ENCODE data around the gene HOTAIR. TPM values are rescaled to one million over a fixed set of nuclear protein-coding genes. Genes with fewer than 3 reads are reported as not detected.

HOTAIR gene
- total RNA-seq, 6 donors from 2014 or later, result not detected

GRCh38 chr12:53949631-53950436, 24.9 kb downstream of the HOTAIR start:
- peak in 1 of 2 donors; percentile 20 for ATAC-seq (ENCODE audit: low FRiP score in 2 of 2)
- Histone ChIP-seq H3K9me3 (no peaks in the 10 kb centered on the region), H3K27ac (no peak overlapping the region), H3K4me1 (peaks cover 0 to 22% (median 1%) of the 10 kb centered on the region in 4 donors), H3K27me3 (peaks cover 1 to 82% (median 40%) of the 10 kb centered on the region in 4 donors), H3K36me3 (no peaks in the 10 kb centered on the region), H3K4me3 (no peak overlapping the region)
- TF ChIP-seq POLR2AphosphoS5 (IDR thresholded peaks at IDR 0.05), result no peak
- no peak for TF ChIP-seq EP300 (IDR thresholded peaks at IDR 0.05)
- TF ChIP-seq CTCF (IDR thresholded peaks at IDR 0.05), result no peak
- TF ChIP-seq POLR2A (IDR thresholded peaks at IDR 0.05), result no peak
- WGBS, 2 donors, result 5 to 6% methylated on average over 23 to 33 of the region's 34 CpGs
- peak in 1 of 2 donors; percentile 70 for DNase-seq

GRCh38 chr12:53948650-53949593, 25.8 kb downstream of the HOTAIR start:
- Histone ChIP-seq H3K27me3 (peaks cover 1 to 81% (median 37%) of the 10 kb centered on the region in 4 donors), H3K36me3 (no peaks in the 10 kb centered on the region), H3K27ac (no peak overlapping the region), H3K4me3 (no peak overlapping the region), H3K9me3 (no peaks in the 10 kb centered on the region), H3K4me1 (peaks cover 0 to 21% (median 1%) of the 10 kb centered on the region in 4 donors)
- no peak for TF ChIP-seq EP300 (IDR thresholded peaks at IDR 0.05)
- no peak for TF ChIP-seq POLR2A (IDR thresholded peaks at IDR 0.05)
- no peak for TF ChIP-seq CTCF (IDR thresholded peaks at IDR 0.05)
- 42 to 43% methylated on average over 4 to 9 of the region's 9 CpGs for WGBS, 2 donors
- ATAC-seq (ENCODE audit: low FRiP score in 2 of 2) (no peak), DNase-seq (peak in 1 of 2 donors; percentile 15)

GRCh38 chr12:53947743-53948142, 27.0 kb downstream of the HOTAIR start:
- DNase-seq (no peak), ATAC-seq (ENCODE audit: low FRiP score in 2 of 2) (no peak)
- peaks cover 1 to 79% (median 33%) of the 10 kb centered on the region in 4 donors for H3K27me3 ChIP-seq
- no peaks in the 10 kb centered on the region for H3K9me3 ChIP-seq
- TF ChIP-seq EP300 (IDR thresholded peaks at IDR 0.05), result no peak
- no peak for TF ChIP-seq POLR2AphosphoS5 (IDR thresholded peaks at IDR 0.05)
- TF ChIP-seq POLR2A (IDR thresholded peaks at IDR 0.05), result no peak
- no peak for TF ChIP-seq CTCF (IDR thresholded peaks at IDR 0.05)
- no peaks in the 10 kb centered on the region for H3K36me3 ChIP-seq
- peaks cover 0 to 16% (median 1%) of the 10 kb centered on the region in 4 donors for H3K4me1 ChIP-seq
- no peak overlapping the region for H3K4me3 ChIP-seq
- no peak overlapping the region for H3K27ac ChIP-seq

- H3K9me3 ChIP-seq, result no peaks in the 10 kb centered on the region
- H3K4me3 ChIP-seq, result no peak overlapping the region
- ATAC-seq (ENCODE audit: low FRiP score in 2 of 2), result no peak
- H3K27ac ChIP-seq, result no peak overlapping the region
- WGBS, 2 donors, result 4 to 8% methylated on average over 38 to 51 of the region's 51 CpGs
- H3K4me1 ChIP-seq, result no peaks in the 10 kb centered on the region
- DNase-seq, result no peak
- H3K27me3 ChIP-seq, result peaks cover 1 to 66% (median 21%) of the 10 kb centered on the region in 4 donors
- no peaks in the 10 kb centered on the region for H3K36me3 ChIP-seq
- TF ChIP-seq POLR2AphosphoS5 (IDR thresholded peaks at IDR 0.05) (no peak), CTCF (IDR thresholded peaks at IDR 0.05) (no peak), EP300 (IDR thresholded peaks at IDR 0.05) (no peak), POLR2A (IDR thresholded peaks at IDR 0.05) (no peak)
Measured at GRCh38 chr12:53944907-53945847, 29.6 kb downstream of the HOTAIR start.

All from upper lobe of left lung (tissue), 6 donors.